PC-3 (cell line): ENCODE results near the gene REEP2. TPM values are rescaled to one million over a fixed set of nuclear protein-coding genes. Genes with fewer than 3 reads are reported as not detected.

Experiments
- ATAC-seq: fragments of 200-7000 bp; cut with Tn5 transposase; 2 replicates; pipeline ENCODE4 v1.9.1; 2020; ENCODE audit warnings: mild to moderate bottlenecking, moderate library complexity
- BruUV-seq: library from RNA; stranded (reverse); fragments of 400-500 nt; replicated peaks from 2 replicates; lab custom pipeline; 2021; lab: Mats Ljungman, UMichigan
- CTCF ChIA-PET: fragments of 300-600 bp; sonication (Branson Sonifier 250); formaldehyde crosslinking; loops from one replicate; lab custom pipeline; 2022; ENCODE audit warnings: antibody characterized with exemption; lab: Charles Lee
- POLR2A ChIA-PET: fragments of 300-600 bp; sonication (Branson Sonifier 250); formaldehyde crosslinking; loops from one replicate; lab custom pipeline; 2022; ENCODE audit warnings: antibody characterized with exemption; ENCODE audit not compliant: unreplicated experiment; lab: Charles Lee
- DNase-seq: peaks from one replicate; pipeline ENCODE4 v3.0.0-alpha.2; 2015
- H2AFZ ChIP-seq: fragments of 300-600 bp; sonication (generic); 2 replicates; pipeline ENCODE4 v1.6.0; 2016; ENCODE audit warnings: antibody characterized with exemption, low read length
- H3F3A ChIP-seq: fragments of 300-600 bp; sonication (generic); one replicate; pipeline ENCODE4 v1.6.0; 2017; ENCODE audit warnings: antibody characterized with exemption, low read length, control low read depth, mild to moderate bottlenecking; ENCODE audit not compliant: unreplicated experiment
- H3K27ac ChIP-seq: fragments of 300-600 bp; sonication (generic); 2 replicates; pipeline ENCODE4 v1.5.1; 2016; ENCODE audit warnings: mild to moderate bottlenecking, low read length
- H3K27me3 ChIP-seq: fragments of 300-600 bp; sonication (generic); 2 replicates; pipeline ENCODE4 v1.6.1; 2016; ENCODE audit warnings: low read length, mixed read lengths
- H3K36me3 ChIP-seq: fragments of 300-600 bp; sonication (generic); 2 replicates; pipeline ENCODE4 v1.6.1; 2016; ENCODE audit warnings: low read depth, mixed run types, low read length, mixed read lengths
- H3K4me1 ChIP-seq: fragments of 300-600 bp; sonication (generic); 2 replicates; pipeline ENCODE4 v1.5.1; 2016; ENCODE audit warnings: low read length; ENCODE audit not compliant: insufficient read depth
- H3K4me2 ChIP-seq: fragments of 300-600 bp; sonication (generic); 2 replicates; pipeline ENCODE4 v1.6.0; 2016; ENCODE audit warnings: low read length
- H3K4me3 ChIP-seq: fragments of 300-600 bp; sonication (generic); 2 replicates; pipeline ENCODE4 v1.5.1; 2016; ENCODE audit warnings: mild to moderate bottlenecking, low read length, mixed read lengths
- H3K79me2 ChIP-seq: fragments of 300-600 bp; sonication (generic); 2 replicates; pipeline ENCODE4 v1.6.1; 2017; ENCODE audit warnings: low read length, mixed read lengths
- H3K9ac ChIP-seq: fragments of 300-600 bp; sonication (generic); 2 replicates; pipeline ENCODE4 v1.6.0; 2016; ENCODE audit warnings: mild to moderate bottlenecking, low read length
- H3K9me2 ChIP-seq: fragments of 300-600 bp; sonication (generic); replicated peaks from 2 replicates; pipeline ENCODE4 v1.6.1; 2016; ENCODE audit warnings: mixed run types, low read length, mixed read lengths
- H3K9me3 ChIP-seq: fragments of 300-600 bp; sonication (generic); 2 replicates; pipeline ENCODE4 v1.6.1; 2016; ENCODE audit warnings: low read length, mixed read lengths
- H4K20me1 ChIP-seq: fragments of 300-600 bp; sonication (generic); 2 replicates; pipeline ENCODE4 v1.6.1; 2016; ENCODE audit warnings: low read length, mixed read lengths
- CTCF ChIP-seq: fragments of 300-600 bp; sonication (generic); conservative IDR thresholded peaks from 2 replicates; pipeline ENCODE4 v1.5.1; 2017; ENCODE audit warnings: antibody characterized with exemption, low read depth, mild to moderate bottlenecking, low read length
- EZH2 ChIP-seq: fragments of 300-600 bp; sonication (generic); IDR thresholded peaks from one replicate; pipeline ENCODE4 v1.6.1; 2017; ENCODE audit warnings: antibody characterized with exemption, mild to moderate bottlenecking, low read length; ENCODE audit not compliant: unreplicated experiment
- EZH2phosphoT487 ChIP-seq: fragments of 300-600 bp; sonication (generic); IDR thresholded peaks from 2 replicates; pipeline ENCODE4 v1.6.1; 2018; ENCODE audit warnings: mild to moderate bottlenecking, antibody characterized with exemption, low read length, borderline replicate concordance
- intact Hi-C: fragments of 100-400 bp; cut with micrococcal nuclease; formaldehyde crosslinking; loops from 2 replicates; pipeline ENCODE4 v1.9.0; 2023
- total RNA-seq: library from RNA; depleted of rRNA; stranded (reverse); fragments of >200 nt; gene quantifications from 2 replicates; pipeline ENCODE4 v1.2.3, GENCODE V29; 2014

The REEP2 gene
- total RNA-seq, 1 experiment from 2014 or later, result 2.5 TPM

GRCh38 chr5:138418444-138418843, 20.4 kb upstream of the REEP2 start:
- H2AFZ ChIP-seq, result no peak overlapping the region
- H3K9ac ChIP-seq, result no peak overlapping the region
- no peaks in the 10 kb centered on the region for H3K4me1 ChIP-seq
- no peaks in the 10 kb centered on the region for H3K27me3 ChIP-seq
- intact Hi-C loops, result no loop called here
- no peak overlapping the region for H3K4me2 ChIP-seq
- H3K27ac ChIP-seq, result no peak overlapping the region
- H3F3A ChIP-seq, result no peaks in the 10 kb centered on the region
- H4K20me1 ChIP-seq, result no peaks in the 10 kb centered on the region
- BruUV-seq, result no TSS peak
- peaks cover 16% of the 10 kb centered on the region; the same call in 1 of the 2 replicates for H3K36me3 ChIP-seq
- no peak for TF ChIP-seq EZH2
- H3K79me2 ChIP-seq, result no peaks in the 10 kb centered on the region
- no peaks in the 10 kb centered on the region for H3K9me3 ChIP-seq
- ATAC-seq (no peak), DNase-seq (no peak)
- ChIA-PET POLR2A (no interaction called here), CTCF (no interaction called here)
- no peaks in the 10 kb centered on the region for H3K9me2 ChIP-seq
- no peak overlapping the region for H3K4me3 ChIP-seq

- Histone ChIP-seq H3K36me3 (peaks cover 22% of the 10 kb centered on the region), H3K9ac (no peak overlapping the region), H3K79me2 (no peaks in the 10 kb centered on the region), H3K4me3 (no peak overlapping the region), H3F3A (no peaks in the 10 kb centered on the region), H3K9me2 (no peaks in the 10 kb centered on the region), H2AFZ (no peak overlapping the region), H3K4me1 (no peaks in the 10 kb centered on the region), H3K27ac (no peak overlapping the region), H3K9me3 (no peaks in the 10 kb centered on the region), H4K20me1 (no peaks in the 10 kb centered on the region), H3K27me3 (no peaks in the 10 kb centered on the region), H3K4me2 (no peak overlapping the region)
- DNase-seq (no peak), ATAC-seq (no peak)
- no TSS peak for BruUV-seq
- ChIA-PET POLR2A (no interaction called here), CTCF (interaction anchor here (0.6 kb wide), 1 partner anchor 154 kb away, joined by 4 read pairs; no protein-coding TSS in a partner anchor)
- no peak for TF ChIP-seq CTCF
- TF ChIP-seq EZH2phosphoT487, result no peak
- TF ChIP-seq EZH2, result no peak
- intact Hi-C loops, result no loop called here
Observed at GRCh38 chr5:138425079-138425478, 13.8 kb upstream of the REEP2 start.

- H3F3A ChIP-seq, result no peaks in the 10 kb centered on the region
- peaks cover 8% of the 10 kb centered on the region for H3K36me3 ChIP-seq
- intact Hi-C loops, result no loop called here
- no peak overlapping the region for H2AFZ ChIP-seq
- H4K20me1 ChIP-seq, result no peaks in the 10 kb centered on the region
- ChIA-PET POLR2A (no interaction called here), CTCF (no interaction called here)
- no peak for ATAC-seq
- no peaks in the 10 kb centered on the region for H3K4me1 ChIP-seq
- H3K27ac ChIP-seq, result no peak overlapping the region
- no peak overlapping the region for H3K9ac ChIP-seq
- TF ChIP-seq EZH2, result no peak
- H3K79me2 ChIP-seq, result no peaks in the 10 kb centered on the region
- DNase-seq, result no peak
- no peaks in the 10 kb centered on the region for H3K9me2 ChIP-seq
- BruUV-seq, result no TSS peak
- H3K4me2 ChIP-seq, result no peak overlapping the region
- no peaks in the 10 kb centered on the region for H3K9me3 ChIP-seq
- no peaks in the 10 kb centered on the region for H3K27me3 ChIP-seq
- H3K4me3 ChIP-seq, result no peak overlapping the region
Observed at GRCh38 chr5:138435943-138436342, 2.9 kb upstream of the REEP2 start.
